SH-SY5Y (cell line): ENCODE results near the gene ARL4C.

Source experiments
- GATA2 ChIP-seq: IDR thresholded peaks from 2 replicates; pipeline ENCODE4 v1.6.1; 2011; ENCODE audit warnings: mild to moderate bottlenecking, low read depth, low read length
- GATA3 ChIP-seq: IDR thresholded peaks from 2 replicates; pipeline ENCODE4 v1.6.1; 2011; ENCODE audit warnings: low read depth, mild to moderate bottlenecking, low read length, moderate library complexity

GRCh38 chr2:234478121-234478858 lies 18.6 kb downstream of the ARL4C start:
- TF ChIP-seq GATA2 = no peak
- no peak for TF ChIP-seq GATA3
